Measurements from ENCODE around the gene ARHGAP27.

GRCh38 chr17:45411348-45412105 lies 21.1 kb downstream of the ARHGAP27 start:
- no peak for TF ChIP-seq EP300 (IDR thresholded peaks at IDR 0.05)
- TF ChIP-seq CTCF (IDR thresholded peaks at IDR 0.05), result no peak

All from upper lobe of left lung (tissue), 4 donors.